GM12801 (cell line): Measurements from ENCODE around the gene OVCA2.

Experiments used
- TF ChIP-seq, protein P1 (sequence below): IDR thresholded peaks from one replicate; pipeline ENCODE4 v1.5.1; 2011; ENCODE audit warnings: control low read depth; ENCODE audit not compliant: insufficient read length; ENCODE audit errors: extremely low read depth

Gene OVCA2

DNA sequence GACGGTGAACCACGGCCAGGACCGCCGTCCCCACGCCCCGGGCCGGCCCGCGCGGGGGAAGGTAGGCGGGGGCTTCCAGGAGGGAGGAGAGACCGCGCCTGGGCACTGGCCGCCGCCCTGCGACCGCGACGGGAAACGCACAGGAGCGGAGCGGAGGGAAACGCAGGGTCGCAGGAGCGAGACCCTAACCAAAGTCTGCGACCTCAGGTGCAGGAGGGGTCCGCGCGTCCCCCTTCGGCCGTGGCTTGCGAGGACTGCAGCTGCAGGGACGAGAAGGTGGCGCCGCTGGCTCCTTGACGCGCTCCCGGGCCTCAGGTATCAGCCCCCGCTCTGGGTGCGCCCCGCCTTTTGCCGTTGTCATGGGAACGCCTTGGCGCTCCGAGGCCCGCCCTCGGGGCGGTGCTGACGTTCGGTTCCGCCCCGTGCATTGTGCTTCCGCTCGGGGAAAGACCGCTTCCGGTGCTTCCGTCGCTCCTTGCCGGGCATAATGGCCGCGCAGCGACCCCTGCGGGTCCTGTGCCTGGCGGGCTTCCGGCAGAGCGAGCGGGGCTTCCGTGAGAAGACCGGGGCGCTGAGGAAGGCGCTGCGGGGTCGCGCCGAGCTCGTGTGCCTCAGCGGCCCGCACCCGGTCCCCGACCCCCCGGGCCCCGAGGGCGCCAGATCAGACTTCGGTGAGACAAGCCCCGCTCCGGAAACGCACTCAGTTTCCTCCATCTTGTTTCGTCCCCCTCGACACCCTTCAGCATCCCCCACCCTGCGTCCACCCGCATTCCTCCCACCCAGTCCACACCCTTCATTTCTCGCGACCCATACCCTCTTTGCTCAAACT lies at the start of gene OVCA2:
Gene OVCA2, plus strand, starts transcription at position 462 of the 829 bp plus-strand sequence. Its CDS starts 26 bp downstream, at position 488.
- TF ChIP-seq, protein P1, sequence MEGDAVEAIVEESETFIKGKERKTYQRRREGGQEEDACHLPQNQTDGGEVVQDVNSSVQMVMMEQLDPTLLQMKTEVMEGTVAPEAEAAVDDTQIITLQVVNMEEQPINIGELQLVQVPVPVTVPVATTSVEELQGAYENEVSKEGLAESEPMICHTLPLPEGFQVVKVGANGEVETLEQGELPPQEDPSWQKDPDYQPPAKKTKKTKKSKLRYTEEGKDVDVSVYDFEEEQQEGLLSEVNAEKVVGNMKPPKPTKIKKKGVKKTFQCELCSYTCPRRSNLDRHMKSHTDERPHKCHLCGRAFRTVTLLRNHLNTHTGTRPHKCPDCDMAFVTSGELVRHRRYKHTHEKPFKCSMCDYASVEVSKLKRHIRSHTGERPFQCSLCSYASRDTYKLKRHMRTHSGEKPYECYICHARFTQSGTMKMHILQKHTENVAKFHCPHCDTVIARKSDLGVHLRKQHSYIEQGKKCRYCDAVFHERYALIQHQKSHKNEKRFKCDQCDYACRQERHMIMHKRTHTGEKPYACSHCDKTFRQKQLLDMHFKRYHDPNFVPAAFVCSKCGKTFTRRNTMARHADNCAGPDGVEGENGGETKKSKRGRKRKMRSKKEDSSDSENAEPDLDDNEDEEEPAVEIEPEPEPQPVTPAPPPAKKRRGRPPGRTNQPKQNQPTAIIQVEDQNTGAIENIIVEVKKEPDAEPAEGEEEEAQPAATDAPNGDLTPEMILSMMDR, result no peak

DNA sequence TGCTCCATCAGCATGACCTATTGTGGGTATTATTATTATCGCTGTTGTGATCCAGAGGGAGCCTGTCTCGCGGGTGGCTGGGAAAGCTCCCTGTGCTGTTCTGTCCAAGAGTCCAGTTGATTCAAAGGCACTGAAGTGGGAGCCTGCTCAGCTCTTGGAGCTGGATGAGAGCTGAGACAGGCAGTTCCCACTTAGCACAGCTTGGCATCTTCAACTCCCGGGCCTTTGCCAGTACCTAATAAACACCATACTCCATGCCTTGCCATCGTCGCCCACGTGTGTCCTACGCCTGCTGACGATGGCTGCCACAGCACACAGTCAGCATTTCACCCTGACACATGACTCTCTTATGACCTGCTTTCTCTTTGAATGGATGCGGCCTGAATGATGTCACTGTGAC lies 49.3 kb upstream of the OVCA2 start:
- TF ChIP-seq, protein P1, result no peak

DNA sequence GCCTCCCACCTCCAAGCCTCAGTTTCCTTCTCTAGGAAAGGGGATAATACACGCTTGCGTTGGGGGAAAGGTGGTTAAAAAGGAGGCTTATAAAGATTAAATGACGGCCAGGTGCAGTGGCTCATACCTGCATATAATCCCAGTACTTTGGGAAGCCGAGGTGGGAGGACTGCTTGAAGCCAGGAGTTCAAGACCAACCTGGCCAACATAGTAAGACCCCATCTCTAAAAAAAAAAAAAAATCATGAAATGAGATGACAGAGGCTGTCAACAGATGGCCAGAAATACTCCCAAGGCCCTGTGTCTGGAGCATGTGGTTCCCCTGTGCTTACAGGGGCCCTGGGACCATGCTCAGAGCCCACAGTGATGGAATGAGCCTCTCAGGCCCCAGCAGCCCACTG lies 47.1 kb upstream of the OVCA2 start:
- TF ChIP-seq, protein P1, result no peak

DNA sequence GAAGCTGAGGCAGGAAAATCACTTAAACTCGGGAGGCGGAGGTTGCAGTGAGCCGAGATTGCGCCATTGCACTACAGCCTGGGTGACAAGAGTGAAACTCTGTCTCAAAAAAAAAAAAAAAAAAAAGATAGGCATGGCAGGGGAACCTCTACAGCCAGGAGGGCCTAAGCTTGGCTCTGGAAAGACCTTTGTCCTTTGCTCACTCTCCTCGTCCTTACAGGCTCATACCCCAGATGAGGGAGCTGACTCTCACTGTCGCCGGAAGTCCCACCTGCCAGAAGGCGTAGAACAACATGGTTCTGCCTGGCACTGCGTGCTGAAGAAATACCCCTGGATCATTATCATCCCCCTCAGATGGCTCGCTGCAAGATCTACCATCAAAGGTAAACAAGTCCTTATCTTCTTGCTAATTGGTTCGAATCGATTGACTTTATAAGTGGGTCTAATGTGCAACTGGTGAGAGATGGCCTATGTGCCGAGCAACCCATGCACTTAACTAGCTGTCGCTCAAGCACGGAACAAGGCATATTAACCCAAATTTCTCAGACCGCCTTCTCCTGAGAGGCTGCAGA lies 46.4 kb upstream of the OVCA2 start:
- TF ChIP-seq, protein P1, result no peak

DNA sequence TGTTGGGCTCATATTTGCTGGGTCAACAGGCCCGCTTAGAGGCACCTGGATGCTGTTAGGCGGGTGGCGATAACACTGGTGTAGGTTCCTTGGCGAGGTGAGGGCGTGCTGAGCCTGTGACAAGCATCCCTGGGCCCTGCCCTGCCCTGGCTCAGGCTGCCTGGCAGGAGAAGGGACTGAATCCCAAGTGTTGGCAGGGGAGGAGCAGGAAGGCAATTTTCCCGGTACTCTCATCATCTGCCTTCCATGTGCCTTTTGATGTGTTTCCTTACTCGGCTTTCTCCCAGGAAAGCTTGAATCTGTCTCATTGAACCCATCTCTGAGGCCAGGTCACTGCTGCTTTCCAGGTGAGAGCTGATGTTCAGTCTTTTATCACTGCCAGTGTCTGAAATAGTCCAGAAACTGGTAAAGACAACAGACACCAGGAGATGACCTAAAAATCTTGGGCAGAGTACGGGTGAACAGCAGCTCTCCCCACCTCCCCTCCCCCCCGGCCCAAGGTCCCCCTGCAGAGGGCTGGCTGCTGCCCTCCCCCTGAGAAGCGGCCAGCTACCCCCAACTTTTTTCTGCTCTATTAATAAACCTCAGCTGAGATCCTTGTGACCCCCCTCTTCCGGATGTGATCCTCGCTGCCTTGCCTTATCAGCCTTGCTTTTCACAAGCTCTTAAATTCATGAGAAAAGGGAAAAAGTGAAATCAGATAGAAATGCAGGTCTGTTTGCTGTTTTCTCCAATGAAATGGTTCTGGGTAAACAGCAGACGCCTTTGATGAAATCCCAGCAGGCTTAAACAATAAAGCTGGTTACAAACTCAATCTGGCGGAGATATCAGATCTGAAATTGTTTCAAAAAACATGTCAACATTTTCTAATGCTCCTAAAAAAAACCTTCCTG lies 45.7 kb upstream of the OVCA2 start:
- TF ChIP-seq, protein P1, result no peak

DNA sequence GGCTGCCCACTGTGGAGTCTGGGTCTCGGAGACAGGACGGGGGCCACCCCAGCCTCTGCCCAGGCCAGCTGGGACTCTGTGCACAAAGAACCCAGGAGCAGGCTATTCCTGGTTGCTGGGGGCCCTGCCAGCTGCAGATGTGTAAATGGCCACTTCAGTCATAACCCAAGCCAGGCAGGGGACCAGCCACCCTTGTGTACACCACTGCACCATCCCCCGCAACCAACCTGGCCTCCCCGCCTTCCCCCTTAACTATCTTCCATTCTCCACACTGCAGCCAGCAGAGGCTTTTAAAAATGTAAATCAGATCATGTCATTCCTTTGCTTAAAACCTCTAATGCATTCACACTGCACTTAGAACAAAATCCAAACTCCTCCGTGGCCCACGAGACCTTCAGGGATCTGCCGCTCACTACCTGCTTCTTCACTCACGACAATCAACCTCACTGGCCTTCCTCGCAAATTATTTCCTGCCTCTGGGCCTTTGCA lies 45.0 kb upstream of the OVCA2 start:
- TF ChIP-seq, protein P1, result no peak
